Heart right ventricle (tissue), 16 donors: ENCODE data around the gene VSTM2A. TPM values are rescaled to one million over a fixed set of nuclear protein-coding genes. Genes with fewer than 3 reads are reported as not detected.

Experiments used
- ATAC-seq, 8 donors: fragments of 200-7000 bp; cut with Tn5 transposase; one replicate each; pipeline ENCODE4 v1.9.1; 2020; ENCODE audit warnings: mild to moderate bottlenecking in 8 of 8, moderate library complexity in 8 of 8, moderate number of reproducible peaks in 1 of 8
- DNase-seq, 2 donors: peaks; one replicate each; pipeline ENCODE4 v3.0.0-alpha.2; 2020
- H3K27ac ChIP-seq, 10 donors: fragments of 200-600 bp; sonication (generic) in 2 of 10; one replicate each; pipeline versions ENCODE4 v1.5.0 to v1.8.0; 2020 to 2022; ENCODE audit warnings: mild to moderate bottlenecking in 3 of 10
- H3K27me3 ChIP-seq, 7 donors: fragments of 200-600 bp; one replicate each; pipeline ENCODE4 v1.8.0; 2021 to 2022; ENCODE audit warnings: mild to moderate bottlenecking in 2 of 7
- H3K36me3 ChIP-seq, 9 donors: fragments of 200-600 bp; sonication (generic) in 1 of 9; one replicate each; pipeline versions ENCODE4 v1.5.0 to v1.8.0; 2020 to 2022; ENCODE audit warnings: mild to moderate bottlenecking in 2 of 9
- H3K4me1 ChIP-seq, 9 donors: fragments of 200-600 bp; sonication (generic) in 1 of 9; one replicate each; pipeline versions ENCODE4 v1.5.0 to v1.8.0; 2020 to 2022; ENCODE audit warnings: mild to moderate bottlenecking in 4 of 9
- H3K4me3 ChIP-seq, 10 donors: fragments of 200-600 bp; sonication (generic) in 2 of 10; one replicate each; pipeline versions ENCODE4 v1.5.0 to v1.8.0; 2020 to 2022; ENCODE audit warnings: mild to moderate bottlenecking in 7 of 10, moderate library complexity in 2 of 10
- H3K9me3 ChIP-seq, 11 donors: fragments of 200-600 bp in 10 of 11; sonication (generic) in 2 of 11; one replicate each; pipeline versions ENCODE4 v1.5.0 to v1.8.0; 2013 to 2022; ENCODE audit warnings: mild to moderate bottlenecking in 2 of 11, control low read depth in 1 of 11, moderate library complexity in 1 of 11
- WGBS, 2 donors: extraction: QIAGEN DNeasy Blood & Tissue Kit; methylation state at CpG; one replicate each; pipeline ENCODE4 v1.1.7; 2013; ENCODE audit warnings: inconsistent platforms in 1 of 2; 5-methylcytosine and 5-hydroxymethylcytosine counted together
- intact Hi-C, 10 donors: fragments of 100-400 bp; cut with DNase I; formaldehyde crosslinking; loops; one replicate each; pipeline versions ENCODE4 v1.11.1 to v1.14.2; 2022
- polyA plus RNA-seq, 2 donors: library from polyadenylated mRNA; stranded (reverse); fragments of 200-250 nt; gene quantifications; one replicate each; pipeline ENCODE4 v1.2.3, GENCODE V29; 2013
- total RNA-seq, 10 donors: library from RNA; stranded (reverse); fragmentation: NEBNext Ultra II Directional in 3 of 10; extraction: Animal tissue kit (Norgen Biotek cat#: 25700) in 3 of 10; gene quantifications; one replicate each; pipeline versions ENCODE4 v1.2.1 to v1.2.4, GENCODE V29; 2021 to 2023
- TF ChIP-seq, protein P1 (sequence below), 9 donors: fragments of 200-600 bp; sonication (generic) in 2 of 9; IDR thresholded peaks; one replicate each; pipeline versions ENCODE4 v1.5.0 to v1.8.0; 2021 to 2022; ENCODE audit warnings: antibody characterized with exemption in 9 of 9, mild to moderate bottlenecking in 5 of 9, moderate library complexity in 1 of 9
- donor health status: Arrhythmogenic right ventricular cardiomyopathy.
- donor health status: ischemic (EF 13 %, LVEDD 7.1; RV severe dilation, severe dysfunction).
- donor health status: healthy with polysubstance abuse.
- donor health status: DM: no; HTN: yes; CAD: no.
- donor health status: DM: no; HTN: no; CAD: no.
- donor health status: ischemic (EF 25% LVEDD 6.9; RV normal size, moderate dysfunction).
- donor health status: ischemic (EF 25% LVEDD 5.7; RV mildly dilated, moderate dysfunction).
- donor health status: healthy.
- donor health status: DM: yes; HTN: yes; CAD: no.
- donor health status: Ischemic cardiomyopathy.
- donor health status: ischemic (EF 35%, LVEDD 5.7; RV mildly dilated, moderate dysfunction).
- donor health status: nonischemic (EF 11% LVEDD 7.7; RV severe dilation, severe dysfunction).
- donor health status: DM: yes; HTN: yes; CAD: no.
- donor health status: PGD.
- donor health status: ischemic (EF 29% LVEDD 5.4; RV normal size, mild dysfunction).
- donor health status: nonischemic (EF 23%, LVEDD 6.1; RV moderate dilation, normal function).

Gene VSTM2A
- total and polyA plus RNA-seq, 12 donors, result not detected

DNA sequence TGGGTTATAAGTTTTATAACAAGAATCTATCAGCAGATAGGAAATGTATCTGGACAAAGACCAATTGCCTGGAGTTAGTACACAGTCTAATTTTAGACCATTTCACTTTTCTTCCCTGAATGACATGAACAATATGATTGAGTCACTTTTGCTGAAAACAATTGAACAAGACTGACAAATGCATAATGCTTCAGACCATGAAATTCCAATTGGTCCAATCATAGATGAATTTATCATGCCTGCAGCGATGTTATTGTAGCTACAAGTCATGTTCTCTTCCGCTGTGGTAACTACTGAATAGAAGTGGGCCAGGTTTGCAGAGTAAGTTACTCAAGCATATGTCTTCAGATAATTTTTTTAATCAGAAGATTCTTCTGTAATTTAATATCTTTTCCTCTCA, 73.4 kb downstream of the VSTM2A start:
- intact Hi-C loops, result no loop called here
- Histone ChIP-seq H3K4me1 (no peaks in the 10 kb centered on the region), H3K27ac (no peak overlapping the region), H3K36me3 (no peaks in the 10 kb centered on the region), H3K9me3 (no peaks in the 10 kb centered on the region), H3K4me3 (no peak overlapping the region), H3K27me3 (no peaks in the 10 kb centered on the region)
- DNase-seq (no peak), ATAC-seq (no peak)
- TF ChIP-seq, protein P1, sequence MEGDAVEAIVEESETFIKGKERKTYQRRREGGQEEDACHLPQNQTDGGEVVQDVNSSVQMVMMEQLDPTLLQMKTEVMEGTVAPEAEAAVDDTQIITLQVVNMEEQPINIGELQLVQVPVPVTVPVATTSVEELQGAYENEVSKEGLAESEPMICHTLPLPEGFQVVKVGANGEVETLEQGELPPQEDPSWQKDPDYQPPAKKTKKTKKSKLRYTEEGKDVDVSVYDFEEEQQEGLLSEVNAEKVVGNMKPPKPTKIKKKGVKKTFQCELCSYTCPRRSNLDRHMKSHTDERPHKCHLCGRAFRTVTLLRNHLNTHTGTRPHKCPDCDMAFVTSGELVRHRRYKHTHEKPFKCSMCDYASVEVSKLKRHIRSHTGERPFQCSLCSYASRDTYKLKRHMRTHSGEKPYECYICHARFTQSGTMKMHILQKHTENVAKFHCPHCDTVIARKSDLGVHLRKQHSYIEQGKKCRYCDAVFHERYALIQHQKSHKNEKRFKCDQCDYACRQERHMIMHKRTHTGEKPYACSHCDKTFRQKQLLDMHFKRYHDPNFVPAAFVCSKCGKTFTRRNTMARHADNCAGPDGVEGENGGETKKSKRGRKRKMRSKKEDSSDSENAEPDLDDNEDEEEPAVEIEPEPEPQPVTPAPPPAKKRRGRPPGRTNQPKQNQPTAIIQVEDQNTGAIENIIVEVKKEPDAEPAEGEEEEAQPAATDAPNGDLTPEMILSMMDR (IDR thresholded peaks at IDR 0.05), result no peak
- 87 to 90% methylated on average over 2 of the region's 2 CpGs for WGBS, 2 donors

Other genes with a start within 250 kb of the VSTM2A start
- 100 to 1,000 TPM in 3 of 10 donors, 10 to 100 TPM in 7; 73.7 to 126 (median 90.9) TPM for gene SEC61G, start 216.8 kb downstream of the VSTM2A start, total RNA-seq
- 100 to 1,000 TPM; 138 to 578 TPM for gene SEC61G, start 216.8 kb downstream of the VSTM2A start, polyA plus RNA-seq